HepG2 (cell line): Measurements from ENCODE around the gene ERVH48-1. TPM values are rescaled to one million over a fixed set of nuclear protein-coding genes. Genes with fewer than 3 reads are reported as not detected.

ENCODE experiments used
- ATAC-seq: fragments of 200-7000 bp; cut with Tn5 transposase; 3 replicates; pipeline ENCODE4 v1.9.1; 2020; ENCODE audit warnings: mild to moderate bottlenecking, moderate library complexity
- Bru-seq: library from RNA; stranded (reverse); fragments of 400-500 nt; gene quantifications from one replicate; lab custom pipeline; 2021; lab: Mats Ljungman, UMichigan
- BruChase-seq, 2 experiments: library from RNA; stranded (reverse); fragments of 400-500 nt; gene quantifications; one replicate each; lab custom pipeline; 2021; lab: Mats Ljungman, UMichigan
- BruUV-seq: library from RNA; stranded (reverse); fragments of 400-500 nt; replicated peaks from 2 replicates; lab custom pipeline; 2021; lab: Mats Ljungman, UMichigan
- CTCF ChIA-PET: fragments of 300-600 bp; formaldehyde crosslinking; extraction: SDS; loops from one replicate; lab custom pipeline; 2021; ENCODE audit warnings: low total read pairs, inconsistent platforms, low intra/inter-chr PET ratio; lab: Yijun Ruan, JAX
- POLR2A ChIA-PET: fragments of 350-600 bp; sonication (Branson Sonifier 250); formaldehyde crosslinking; loops from one replicate; lab custom pipeline; 2020; ENCODE audit warnings: antibody characterized with exemption, inconsistent platforms; lab: Yijun Ruan, JAX
- DNase-seq: peaks from one replicate; pipeline ENCODE4 v3.0.0-alpha.2; 2015; ENCODE audit warnings: low spot score
- FAIRE-seq: peaks from 3 replicates; lab custom pipeline; 2011; peaks lifted over from hg19 to GRCh38; lab: Jason Lieb, UNC
- H2AFZ ChIP-seq: one replicate; pipeline ENCODE4 v1.6.1; 2011; ENCODE audit warnings: low read length, inconsistent platforms
- H3K27ac ChIP-seq: fragments of 300-600 bp; 3 replicates; pipeline ENCODE4 v1.8.0; 2011; ENCODE audit warnings: mixed run types, mild to moderate bottlenecking, mixed read lengths, low read length, inconsistent platforms; ENCODE audit not compliant: insufficient read depth; ENCODE audit errors: extremely low read length
- H3K27me3 ChIP-seq, 2 experiments: fragments of 200-600 bp in 1 of 2; 2 replicates in 1 of 2; 3 replicates in 1 of 2; pipeline versions ENCODE4 v1.6.0 to v1.8.0; 2011; ENCODE audit warnings: low read length in 2 of 2, mild to moderate bottlenecking in 2 of 2, moderate library complexity in 2 of 2, inconsistent platforms in 1 of 2; ENCODE audit not compliant: insufficient read depth in 2 of 2, control insufficient read depth in 1 of 2
- H3K36me3 ChIP-seq, 2 experiments: fragments of 200-600 bp in 1 of 2; replicated peaks in 1 of 2; 2 replicates in 1 of 2; 3 replicates in 1 of 2; pipeline versions ENCODE4 v1.5.1 to v1.8.0; 2011; ENCODE audit warnings: low read length in 2 of 2, inconsistent platforms in 1 of 2; ENCODE audit not compliant: insufficient read depth in 2 of 2, control insufficient read depth in 1 of 2
- H3K4me1 ChIP-seq: 2 replicates; pipeline ENCODE4 v1.5.1; 2012; ENCODE audit warnings: low read length, inconsistent platforms; ENCODE audit not compliant: insufficient read depth
- H3K4me2 ChIP-seq: 2 replicates; pipeline ENCODE4 v1.6.0; 2011; ENCODE audit warnings: low read depth, low read length, inconsistent platforms
- H3K4me3 ChIP-seq, 3 experiments: fragments of 200-600 bp in 1 of 3; sonication (generic), shearing (Covaris generic) in 1 of 3; replicated peaks in 1 of 3; 2 replicates each; pipeline ENCODE4 v1.5.1; 2011 to 2016; ENCODE audit warnings: low read length in 3 of 3, inconsistent platforms in 2 of 3, low read depth in 2 of 3, mild to moderate bottlenecking in 2 of 3, control low read depth in 1 of 3, mixed read lengths in 1 of 3; ENCODE audit not compliant: insufficient read depth in 1 of 3
- H3K79me2 ChIP-seq: one replicate; pipeline ENCODE4 v1.6.1; 2011; ENCODE audit warnings: low read length, inconsistent platforms; ENCODE audit not compliant: insufficient read depth
- H3K9ac ChIP-seq: 2 replicates; pipeline ENCODE4 v1.6.0; 2011; ENCODE audit warnings: mild to moderate bottlenecking, low read depth, low read length, inconsistent platforms; ENCODE audit not compliant: insufficient read depth
- H3K9me3 ChIP-seq: 2 replicates; pipeline ENCODE4 v1.5.1; 2012; ENCODE audit warnings: mild to moderate bottlenecking, low read length
- H4K20me1 ChIP-seq: 2 replicates; pipeline ENCODE4 v1.6.0; 2011; ENCODE audit warnings: inconsistent platforms, mild to moderate bottlenecking, low read length, moderate library complexity; ENCODE audit not compliant: insufficient read depth
- ZBTB38 ChIP-seq: sonication (generic); formaldehyde crosslinking; IDR thresholded peaks from 2 replicates; pipeline ENCODE4 v1.5.1; 2020; ENCODE audit warnings: mild to moderate bottlenecking, missing genetic modification reagents
- ZNF383 ChIP-seq: sonication (generic); formaldehyde crosslinking; IDR thresholded peaks from 2 replicates; pipeline ENCODE4 v1.4.0; 2020; ENCODE audit warnings: missing genetic modification reagents, mild to moderate bottlenecking, borderline replicate concordance
- WGBS: methylation state at CpG from one replicate; pipeline ENCODE4 v1.1.6; 2017; ENCODE audit warnings: low lambda C conversion rate; 5-methylcytosine and 5-hydroxymethylcytosine counted together
- in situ Hi-C: cut with HindIII; loops from 2 replicates; pipeline ENCODE4 v1.10.0; 2017; ENCODE audit warnings: low pct_unique_long_range_greater_than_20kb; ENCODE audit not compliant: extremely low pct_ligation_motif_present
- intact Hi-C: fragments of 100-400 bp; cut with micrococcal nuclease; formaldehyde crosslinking; loops from one replicate; pipeline ENCODE4 v1.10.0; 2022; ENCODE audit not compliant: unreplicated experiment
- long read RNA-seq, 2 experiments: library from RNA in 1 of 2; library from polyadenylated mRNA in 1 of 2; stranded (forward) in 1 of 2; unstranded in 1 of 2; transcript quantifications; one replicate each; pipeline ENCODE4 v2.0.0, GENCODE V29; 2019 to 2022
- polyA minus RNA-seq, 3 experiments: library from RNA; depleted of rRNA, polyadenylated mRNA; stranded (reverse); fragments of >200 nt; gene quantifications; 2 replicates each; pipeline ENCODE4 v1.2.3, GENCODE V29; 2011; ENCODE audit warnings: low replicate concordance in 1 of 3
- polyA plus RNA-seq, 8 experiments: library from polyadenylated mRNA; depleted of rRNA in 3 of 8; stranded (reverse) in 7 of 8; unstranded in 1 of 8; fragments of >200 nt; fragmentation: Illumina TruSeq in 4 of 8; extraction: Trizol in 4 of 8; gene quantifications; 2 replicates each; pipeline versions ENCODE4 v1.2.1 to v1.2.3, GENCODE V29; 2011 to 2016; ENCODE audit warnings: low read depth in 4 of 8, missing spikeins in 1 of 8, mixed read lengths in 1 of 8; ENCODE audit not compliant: insufficient read depth in 1 of 8
- total RNA-seq, 5 experiments: library from RNA; depleted of rRNA; stranded (reverse); fragments of >200 nt; fragmentation: Illumina TruSeq; extraction: Trizol; gene quantifications; 2 replicates each; pipeline ENCODE4 v1.2.3, GENCODE V29; 2016; ENCODE audit warnings: low read depth in 1 of 5

ERVH48-1 gene
- total RNA-seq (2016; rRNA removed; fragmentation: Illumina TruSeq; extraction: Trizol) = not detected in 2 replicates
- not detected in 2 replicates for total RNA-seq (2016; cell fraction: cytosol; rRNA removed; fragmentation: Illumina TruSeq; extraction: Trizol; ENCODE audit: low read depth)
- not detected in 2 replicates for total RNA-seq (2016; cell fraction: insoluble cytoplasmic fraction; rRNA removed; fragmentation: Illumina TruSeq; extraction: Trizol)
- not detected in 2 replicates for total RNA-seq (2016; cell fraction: membrane; rRNA removed; fragmentation: Illumina TruSeq; extraction: Trizol)
- total RNA-seq (2016; cell fraction: nucleus; rRNA removed; fragmentation: Illumina TruSeq; extraction: Trizol) = not detected in 2 replicates
- 1.0 and 1.8 TPM in 2 replicates for polyA plus RNA-seq (2011; rRNA removed)
- 1.00 and 1.2 TPM in 2 replicates for polyA plus RNA-seq (2011; cell fraction: cytosol; rRNA removed)
- polyA plus RNA-seq (2011; cell fraction: nucleus; rRNA removed) = 0.40 and 0.58 TPM in 2 replicates
- polyA plus RNA-seq (2012) = 1.5 and 1.6 TPM in 2 replicates
- polyA plus RNA-seq (2016; cell fraction: cytosol; fragmentation: Illumina TruSeq; extraction: Trizol; ENCODE audit: low read depth) = not detected in 2 replicates
- polyA plus RNA-seq (2016; cell fraction: insoluble cytoplasmic fraction; fragmentation: Illumina TruSeq; extraction: Trizol; ENCODE audit: low read depth) = not detected in 2 replicates
- not detected in 2 replicates for polyA plus RNA-seq (2016; cell fraction: membrane; fragmentation: Illumina TruSeq; extraction: Trizol; ENCODE audit: low read depth)
- polyA plus RNA-seq (2016; cell fraction: nucleus; fragmentation: Illumina TruSeq; extraction: Trizol; ENCODE audit: insufficient read depth, low read depth) = not detected in 2 replicates
- polyA minus RNA-seq (2011; rRNA and poly(A)+ RNA removed; ENCODE audit: low replicate concordance) = 0.84 and 1.8 TPM in 2 replicates
- polyA minus RNA-seq (2011; cell fraction: cytosol; rRNA and poly(A)+ RNA removed) = 0.30 and 0.44 TPM in 2 replicates
- polyA minus RNA-seq (2011; cell fraction: nucleus; rRNA and poly(A)+ RNA removed) = 0.13 and 0.25 TPM in 2 replicates
- not detected for Bru-seq, nascent RNA
- BruChase-seq, experiment 1, labeled RNA remaining after a 6-hour chase = percentile 14 among the genes with signal in this experiment
- BruChase-seq, experiment 2, labeled RNA remaining after a 2-hour chase = not detected
- long read RNA-seq, experiment 1 = 0 reads
- long read RNA-seq, experiment 2 = 0 reads

DNA sequence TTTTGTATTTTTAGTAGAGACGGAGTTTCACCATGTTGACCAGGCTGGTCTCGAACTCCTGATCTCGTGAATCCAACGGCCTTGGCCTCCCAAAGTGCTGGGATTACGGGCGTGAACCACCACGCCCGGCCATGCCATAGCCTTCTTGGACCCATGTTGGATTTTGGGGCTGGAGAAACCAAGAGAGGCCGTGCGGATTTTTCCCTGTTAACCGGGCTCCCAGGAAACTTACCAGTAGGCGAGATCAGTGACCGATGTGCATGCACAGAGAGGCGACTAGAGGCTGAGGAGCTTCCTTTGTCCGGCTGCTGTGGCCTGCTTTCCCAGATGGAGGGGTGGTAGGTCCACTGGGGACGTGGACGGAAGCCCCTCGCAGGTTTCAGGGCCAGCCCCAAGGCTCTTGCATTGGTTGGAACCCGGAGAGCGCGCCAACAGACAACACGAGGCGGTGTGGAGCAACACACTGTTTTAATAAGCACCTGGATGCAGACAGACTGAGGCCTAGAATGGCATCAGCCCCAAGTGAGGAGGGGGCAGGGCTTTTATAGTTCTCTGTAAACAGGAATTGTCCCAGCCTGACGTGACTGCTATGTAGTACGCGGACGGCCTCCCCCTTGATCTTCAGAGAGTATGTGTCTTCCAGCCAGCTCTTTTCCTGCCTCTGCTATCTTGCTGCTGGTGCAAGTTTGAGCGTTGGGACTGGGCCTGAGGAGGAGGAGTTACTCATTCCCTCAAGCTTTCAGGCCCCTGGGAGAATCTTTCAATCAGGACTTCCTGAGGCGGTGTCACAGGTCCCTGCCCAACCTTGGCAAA is at the start of gene ERVH48-1:
Gene ERVH48-1, minus strand, starts transcription at position 517 of the 813 bp plus-strand sequence. CDS start 6,624 bp downstream, outside the sequence.
- Histone ChIP-seq H3K9ac (no peak within 1 kb of the TSS), H3K4me2 (no peak within 1 kb of the TSS), H2AFZ (no peak within 1 kb of the TSS), H3K27me3 (peaks cover 0 to 1% of the 10 kb centered on the region in 2 experiments; a peak in 1 of 5 replicates), H3K36me3 (no peaks in the 10 kb centered on the region), H3K9me3 (no peaks in the 10 kb centered on the region), H4K20me1 (no peaks in the 10 kb centered on the region), H3K27ac (no peak within 1 kb of the TSS), H3K4me3 (no peak within 1 kb of the TSS), H3K4me1 (peaks cover 14% of the 10 kb centered on the region), H3K79me2 (no peaks in the 10 kb centered on the region)
- FAIRE-seq (no peak), DNase-seq (no peak), ATAC-seq (no peak)
- WGBS = 87% methylated on average over 23 of the region's 29 CpGs
- ChIA-PET POLR2A (no interaction called here), CTCF (no interaction called here)
- BruUV-seq = no TSS peak
- in situ Hi-C loops = no loop called here
- intact Hi-C loops = no loop called here
- no peak for TF ChIP-seq ZNF383
- TF ChIP-seq ZBTB38 (CRISPR knock-in tag) = 0 out of 2 replicates have a peak, but pooled peaks have one; percentile 61
